HepG2 (cell line): Measurements from ENCODE around the gene XPO5. TPM values are rescaled to one million over a fixed set of nuclear protein-coding genes. Genes with fewer than 3 reads are reported as not detected.

Experiments used
- ATF3 ChIP-seq: sonication (generic); formaldehyde crosslinking; IDR thresholded peaks from 2 replicates; pipeline ENCODE4 v1.4.0; 2020; ENCODE audit warnings: missing genetic modification reagents
- ATF5 ChIP-seq: sonication (generic); formaldehyde crosslinking; IDR thresholded peaks from 2 replicates; pipeline ENCODE4 v1.4.0; 2020; ENCODE audit warnings: mild to moderate bottlenecking, low read depth, missing genetic modification reagents
- BCLAF1 ChIP-seq: fragments of 450-650 bp; IDR thresholded peaks from 2 replicates; pipeline ENCODE4 v1.6.1; 2017; ENCODE audit warnings: mild to moderate bottlenecking
- FOXK1 ChIP-seq: sonication (generic); formaldehyde crosslinking; IDR thresholded peaks from 2 replicates; pipeline ENCODE4 v1.4.0; 2020; ENCODE audit warnings: low read depth, missing genetic modification reagents, borderline replicate concordance
- GZF1 ChIP-seq: sonication (generic); formaldehyde crosslinking; IDR thresholded peaks from 2 replicates; pipeline ENCODE4 v1.5.1; 2020; ENCODE audit warnings: mild to moderate bottlenecking, missing genetic modification reagents
- HDAC6 ChIP-seq: fragments of 200-600 bp; sonication (generic); IDR thresholded peaks from 2 replicates; pipeline ENCODE4 v1.7.0; 2017; ENCODE audit warnings: mild to moderate bottlenecking, antibody characterized with exemption, low read length, low read depth
- MAF1 ChIP-seq: sonication (generic); formaldehyde crosslinking; IDR thresholded peaks from 2 replicates; pipeline ENCODE4 v1.5.0; 2020; ENCODE audit warnings: missing genetic modification reagents, borderline replicate concordance
- MEF2D ChIP-seq: sonication (generic); formaldehyde crosslinking; IDR thresholded peaks from 2 replicates; pipeline ENCODE4 v1.5.1; 2020; ENCODE audit warnings: mild to moderate bottlenecking, missing genetic modification reagents
- NFKBIZ ChIP-seq: IDR thresholded peaks from 2 replicates; pipeline ENCODE4 v1.6.1; 2018; ENCODE audit warnings: missing genetic modification reagents, missing compliant biosample characterization
- ONECUT2 ChIP-seq: sonication (generic); formaldehyde crosslinking; IDR thresholded peaks from 2 replicates; pipeline ENCODE4 v1.4.0; 2020; ENCODE audit warnings: missing genetic modification reagents
- PLSCR1 ChIP-seq: sonication (generic); formaldehyde crosslinking; IDR thresholded peaks from 2 replicates; pipeline ENCODE4 v1.5.0; 2020; ENCODE audit warnings: missing genetic modification reagents, mild to moderate bottlenecking, borderline replicate concordance
- SRF ChIP-seq: IDR thresholded peaks from 2 replicates; pipeline ENCODE4 v1.6.1; 2011; ENCODE audit warnings: mild to moderate bottlenecking, low read depth, low read length, moderate library complexity
- SUZ12 ChIP-seq: fragments of 150-350 bp; IDR thresholded peaks from 2 replicates; pipeline ENCODE4 v1.6.1; 2014; ENCODE audit warnings: low read depth, low read length
- THAP11 ChIP-seq: IDR thresholded peaks from 2 replicates; pipeline ENCODE4 v1.6.1; 2016; ENCODE audit warnings: missing biosample characterization, missing genetic modification reagents
- USF2 ChIP-seq, 2 experiments: sonication (generic) in 1 of 2; formaldehyde crosslinking in 1 of 2; IDR thresholded peaks; 2 replicates each; pipeline versions ENCODE4 v1.5.1 to v1.6.1; 2011 to 2020; ENCODE audit warnings: borderline replicate concordance in 1 of 2, low read depth in 1 of 2, low read length in 1 of 2, mild to moderate bottlenecking in 1 of 2, missing genetic modification reagents in 1 of 2, moderate library complexity in 1 of 2
- ZFP82 ChIP-seq: sonication (generic); formaldehyde crosslinking; IDR thresholded peaks from 2 replicates; pipeline ENCODE4 v1.5.1; 2020; ENCODE audit warnings: mild to moderate bottlenecking, missing genetic modification reagents, borderline replicate concordance
- ZNF563 ChIP-seq: sonication (generic); formaldehyde crosslinking; IDR thresholded peaks from 2 replicates; pipeline ENCODE4 v1.8.0; 2022; ENCODE audit warnings: mild to moderate bottlenecking, moderate library complexity, missing genetic modification reagents
- ZXDC ChIP-seq: sonication (generic); formaldehyde crosslinking; IDR thresholded peaks from 2 replicates; pipeline ENCODE4 v1.5.0; 2020; ENCODE audit warnings: mild to moderate bottlenecking, missing genetic modification reagents
- polyA plus RNA-seq, 8 experiments: library from polyadenylated mRNA; depleted of rRNA in 3 of 8; stranded (reverse) in 7 of 8; unstranded in 1 of 8; fragments of >200 nt; fragmentation: Illumina TruSeq in 4 of 8; extraction: Trizol in 4 of 8; gene quantifications; 2 replicates each; pipeline versions ENCODE4 v1.2.1 to v1.2.3, GENCODE V29; 2011 to 2016; ENCODE audit warnings: low read depth in 4 of 8, missing spikeins in 1 of 8, mixed read lengths in 1 of 8; ENCODE audit not compliant: insufficient read depth in 1 of 8
- total RNA-seq, 5 experiments: library from RNA; depleted of rRNA; stranded (reverse); fragments of >200 nt; fragmentation: Illumina TruSeq; extraction: Trizol; gene quantifications; 2 replicates each; pipeline ENCODE4 v1.2.3, GENCODE V29; 2016; ENCODE audit warnings: low read depth in 1 of 5

The XPO5 gene
- total and polyA plus RNA-seq, 2 of the 13 experiments (the other 11 are each of a cell fraction or from before 2014, with no cell fraction given) = 52.2 to 68.0 TPM

GRCh38 chr6:43506667-43507471, 69.0 kb downstream of the XPO5 start (continued):
- TF ChIP-seq ATF3 (no peak), ZFP82 (CRISPR knock-in tag) (no peak), HDAC6 (no peak), ATF5 (CRISPR knock-in tag) (no peak), FOXK1 (CRISPR knock-in tag) (0 out of 2 replicates have a peak, but pooled peaks have one; percentile 13), ZNF563 (no peak), SRF (no peak), USF2 (IDR thresholded peaks at IDR 0.05; ENCODE audit: low read depth, low read length) (no peak), USF2 (CRISPR knock-in tag; IDR thresholded peaks at IDR 0.05; ENCODE audit: borderline replicate concordance) (no peak), ONECUT2 (CRISPR knock-in tag) (no peak), MEF2D (no peak), THAP11 (CRISPR knock-in tag) (peak; percentile 63; the same call in 1 of the 2 replicates), ZXDC (CRISPR knock-in tag) (no peak), BCLAF1 (no peak), PLSCR1 (no peak), SUZ12 (no peak), MAF1 (no peak), GZF1 (CRISPR knock-in tag) (no peak), NFKBIZ (CRISPR knock-in tag) (0 out of 2 replicates have a peak, but pooled peaks have one; percentile 42)
